Transverse colon (tissue), 4 donors: ENCODE results near the gene AKR1A1.
"Not testable (repeated sequence)": the region's sequence is repeated elsewhere in the genome, so short reads cannot be mapped to it uniquely, and the experiment has no call there.

Experiments used
- POLR2AphosphoS5 ChIP-seq, 3 donors: sonication (generic); formaldehyde crosslinking; IDR thresholded peaks; one replicate each; pipeline ENCODE4 v1.6.1; 2016; ENCODE audit warnings: antibody characterized with exemption in 3 of 3
- TF ChIP-seq, protein P1 (sequence below), 5 experiments: fragments of 200-600 bp in 3 of 5; fragments of 450-650 bp in 2 of 5; sonication (generic) in 3 of 5; IDR thresholded peaks; 1 replicate in 2 of 5; 2 replicates in 3 of 5; pipeline ENCODE4 v1.5.1; 2016 to 2017; ENCODE audit warnings: antibody characterized with exemption in 5 of 5, inconsistent platforms in 3 of 5, mild to moderate bottlenecking in 2 of 5, moderate library complexity in 1 of 5

DNA sequence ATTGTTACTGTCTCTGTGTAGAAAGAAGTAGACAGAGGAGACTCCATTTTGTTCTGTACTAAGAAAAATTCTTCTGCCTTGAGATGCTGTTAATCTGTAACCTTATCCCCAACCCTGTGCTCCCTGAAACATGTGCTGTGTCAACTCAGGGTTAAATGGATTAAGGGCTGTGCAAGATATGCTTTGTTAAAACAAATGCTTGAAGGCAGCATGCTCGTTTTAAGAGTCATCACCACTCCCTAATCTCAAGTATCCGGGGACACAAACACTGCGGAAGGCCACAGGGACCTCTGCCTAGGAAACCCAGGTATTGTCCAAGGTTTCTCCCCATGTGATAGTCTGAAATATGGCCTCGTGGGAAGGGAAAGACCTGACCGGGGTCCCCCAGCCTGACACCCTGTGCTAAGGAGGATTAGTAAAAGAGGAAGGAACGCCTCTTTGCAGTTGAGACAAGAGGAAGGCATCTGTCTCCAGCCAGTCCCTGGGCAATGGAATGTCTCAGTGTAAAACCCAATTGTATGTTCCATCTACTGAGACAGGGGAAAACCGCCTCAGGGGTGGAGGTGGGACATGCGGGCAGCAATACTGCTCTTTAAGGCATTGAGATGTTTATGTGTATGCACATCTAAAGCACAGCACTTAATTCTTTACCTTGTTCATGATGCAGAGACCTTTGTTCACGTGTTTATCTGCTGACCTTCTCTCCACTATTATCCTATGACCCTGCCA is 36.9 kb upstream of the AKR1A1 start:
- TF ChIP-seq POLR2AphosphoS5 (IDR thresholded peaks at IDR 0.05) = not testable (repeated sequence)
- TF ChIP-seq, protein P1, sequence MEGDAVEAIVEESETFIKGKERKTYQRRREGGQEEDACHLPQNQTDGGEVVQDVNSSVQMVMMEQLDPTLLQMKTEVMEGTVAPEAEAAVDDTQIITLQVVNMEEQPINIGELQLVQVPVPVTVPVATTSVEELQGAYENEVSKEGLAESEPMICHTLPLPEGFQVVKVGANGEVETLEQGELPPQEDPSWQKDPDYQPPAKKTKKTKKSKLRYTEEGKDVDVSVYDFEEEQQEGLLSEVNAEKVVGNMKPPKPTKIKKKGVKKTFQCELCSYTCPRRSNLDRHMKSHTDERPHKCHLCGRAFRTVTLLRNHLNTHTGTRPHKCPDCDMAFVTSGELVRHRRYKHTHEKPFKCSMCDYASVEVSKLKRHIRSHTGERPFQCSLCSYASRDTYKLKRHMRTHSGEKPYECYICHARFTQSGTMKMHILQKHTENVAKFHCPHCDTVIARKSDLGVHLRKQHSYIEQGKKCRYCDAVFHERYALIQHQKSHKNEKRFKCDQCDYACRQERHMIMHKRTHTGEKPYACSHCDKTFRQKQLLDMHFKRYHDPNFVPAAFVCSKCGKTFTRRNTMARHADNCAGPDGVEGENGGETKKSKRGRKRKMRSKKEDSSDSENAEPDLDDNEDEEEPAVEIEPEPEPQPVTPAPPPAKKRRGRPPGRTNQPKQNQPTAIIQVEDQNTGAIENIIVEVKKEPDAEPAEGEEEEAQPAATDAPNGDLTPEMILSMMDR (IDR thresholded peaks at IDR 0.05) = not testable (repeated sequence)
